GM18867 (cell line): ENCODE results near the gene PTPRN2.
"Not testable (repeated sequence)": the region's sequence is repeated elsewhere in the genome, so short reads cannot be mapped to it uniquely, and the experiment has no call there.

Experiments used
- ATAC-seq: cut with Tn5 transposase; IDR thresholded peaks from one replicate; pipeline ENCODE4 v1.9.1; 2021; ENCODE audit warnings: mild to moderate bottlenecking, moderate library complexity; ENCODE audit not compliant: unreplicated experiment

The PTPRN2 gene

GRCh38 chr7:157895098-157895497 lies 692.5 kb downstream of the PTPRN2 start:
- ATAC-seq: not testable (repeated sequence)

- ATAC-seq: no peak
Observed at GRCh38 chr7:157893535-157894044, 694.0 kb downstream of the PTPRN2 start.

GRCh38 chr7:157892751-157893523 lies 694.7 kb downstream of the PTPRN2 start:
- ATAC-seq: no peak

GRCh38 chr7:157890921-157891401 lies 696.7 kb downstream of the PTPRN2 start:
- no peak for ATAC-seq

- no peak for ATAC-seq
Observed at GRCh38 chr7:157889480-157889879, 698.1 kb downstream of the PTPRN2 start.

- ATAC-seq: no peak
Observed at GRCh38 chr7:157888579-157888978, 699.0 kb downstream of the PTPRN2 start.

GRCh38 chr7:157887400-157887799 lies 700.2 kb downstream of the PTPRN2 start:
- ATAC-seq: no peak

- no peak for ATAC-seq
Observed at GRCh38 chr7:157886711-157887110, 700.9 kb downstream of the PTPRN2 start.

- no peak for ATAC-seq
Observed at GRCh38 chr7:157886266-157886665, 701.4 kb downstream of the PTPRN2 start.

- ATAC-seq: no peak
Observed at GRCh38 chr7:157885140-157885539, 702.5 kb downstream of the PTPRN2 start.

- no peak for ATAC-seq
Observed at GRCh38 chr7:157884461-157885062, 703.1 kb downstream of the PTPRN2 start.

- no peak for ATAC-seq
Observed at GRCh38 chr7:157881048-157881771, 706.4 kb downstream of the PTPRN2 start.

GRCh38 chr7:157879391-157879790 lies 708.2 kb downstream of the PTPRN2 start:
- no peak for ATAC-seq

- ATAC-seq: no peak
Observed at GRCh38 chr7:157877298-157878090, 710.1 kb downstream of the PTPRN2 start.

GRCh38 chr7:157876469-157877285 lies 710.9 kb downstream of the PTPRN2 start:
- no peak for ATAC-seq

GRCh38 chr7:157875230-157876179 lies 712.1 kb downstream of the PTPRN2 start:
- ATAC-seq: no peak

GRCh38 chr7:157874870-157875229 lies 712.8 kb downstream of the PTPRN2 start:
- no peak for ATAC-seq

- ATAC-seq: no peak
Observed at GRCh38 chr7:157874208-157874816, 713.3 kb downstream of the PTPRN2 start.
